Heart right ventricle (tissue), 16 donors: ENCODE measurements around the gene PTPRN2. TPM values are rescaled to one million over a fixed set of nuclear protein-coding genes. Genes with fewer than 3 reads are reported as not detected.
A peak's percentile ranks its signal among the peaks of the same experiment; 100 is the strongest.

Experiments used
- ATAC-seq, 8 donors: fragments of 200-7000 bp; cut with Tn5 transposase; one replicate each; pipeline ENCODE4 v1.9.1; 2020; ENCODE audit warnings: mild to moderate bottlenecking in 8 of 8, moderate library complexity in 8 of 8, moderate number of reproducible peaks in 1 of 8
- DNase-seq, 2 donors: peaks; one replicate each; pipeline ENCODE4 v3.0.0-alpha.2; 2020
- H3K27ac ChIP-seq, 10 donors: fragments of 200-600 bp; sonication (generic) in 2 of 10; one replicate each; pipeline versions ENCODE4 v1.5.0 to v1.8.0; 2020 to 2022; ENCODE audit warnings: mild to moderate bottlenecking in 3 of 10
- H3K27me3 ChIP-seq, 7 donors: fragments of 200-600 bp; one replicate each; pipeline ENCODE4 v1.8.0; 2021 to 2022; ENCODE audit warnings: mild to moderate bottlenecking in 2 of 7
- H3K36me3 ChIP-seq, 9 donors: fragments of 200-600 bp; sonication (generic) in 1 of 9; one replicate each; pipeline versions ENCODE4 v1.5.0 to v1.8.0; 2020 to 2022; ENCODE audit warnings: mild to moderate bottlenecking in 2 of 9
- H3K4me1 ChIP-seq, 9 donors: fragments of 200-600 bp; sonication (generic) in 1 of 9; one replicate each; pipeline versions ENCODE4 v1.5.0 to v1.8.0; 2020 to 2022; ENCODE audit warnings: mild to moderate bottlenecking in 4 of 9
- H3K4me3 ChIP-seq, 10 donors: fragments of 200-600 bp; sonication (generic) in 2 of 10; one replicate each; pipeline versions ENCODE4 v1.5.0 to v1.8.0; 2020 to 2022; ENCODE audit warnings: mild to moderate bottlenecking in 7 of 10, moderate library complexity in 2 of 10
- H3K9me3 ChIP-seq, 11 donors: fragments of 200-600 bp in 10 of 11; sonication (generic) in 2 of 11; one replicate each; pipeline versions ENCODE4 v1.5.0 to v1.8.0; 2013 to 2022; ENCODE audit warnings: mild to moderate bottlenecking in 2 of 11, control low read depth in 1 of 11, moderate library complexity in 1 of 11
- WGBS, 2 donors: extraction: QIAGEN DNeasy Blood & Tissue Kit; methylation state at CpG; one replicate each; pipeline ENCODE4 v1.1.7; 2013; ENCODE audit warnings: inconsistent platforms in 1 of 2; 5-methylcytosine and 5-hydroxymethylcytosine counted together
- intact Hi-C, 10 donors: fragments of 100-400 bp; cut with DNase I; formaldehyde crosslinking; loops; one replicate each; pipeline versions ENCODE4 v1.11.1 to v1.14.2; 2022
- polyA plus RNA-seq, 2 donors: library from polyadenylated mRNA; stranded (reverse); fragments of 200-250 nt; gene quantifications; one replicate each; pipeline ENCODE4 v1.2.3, GENCODE V29; 2013
- total RNA-seq, 10 donors: library from RNA; stranded (reverse); fragmentation: NEBNext Ultra II Directional in 3 of 10; extraction: Animal tissue kit (Norgen Biotek cat#: 25700) in 3 of 10; gene quantifications; one replicate each; pipeline versions ENCODE4 v1.2.1 to v1.2.4, GENCODE V29; 2021 to 2023
- TF ChIP-seq, protein P1 (sequence below), 9 donors: fragments of 200-600 bp; sonication (generic) in 2 of 9; IDR thresholded peaks; one replicate each; pipeline versions ENCODE4 v1.5.0 to v1.8.0; 2021 to 2022; ENCODE audit warnings: antibody characterized with exemption in 9 of 9, mild to moderate bottlenecking in 5 of 9, moderate library complexity in 1 of 9
- donor health status: Arrhythmogenic right ventricular cardiomyopathy.
- donor health status: ischemic (EF 13 %, LVEDD 7.1; RV severe dilation, severe dysfunction).
- donor health status: healthy with polysubstance abuse.
- donor health status: DM: no; HTN: yes; CAD: no.
- donor health status: DM: no; HTN: no; CAD: no.
- donor health status: ischemic (EF 25% LVEDD 6.9; RV normal size, moderate dysfunction).
- donor health status: ischemic (EF 25% LVEDD 5.7; RV mildly dilated, moderate dysfunction).
- donor health status: healthy.
- donor health status: DM: yes; HTN: yes; CAD: no.
- donor health status: Ischemic cardiomyopathy.
- donor health status: ischemic (EF 35%, LVEDD 5.7; RV mildly dilated, moderate dysfunction).
- donor health status: nonischemic (EF 11% LVEDD 7.7; RV severe dilation, severe dysfunction).
- donor health status: DM: yes; HTN: yes; CAD: no.
- donor health status: PGD.
- donor health status: ischemic (EF 29% LVEDD 5.4; RV normal size, mild dysfunction).
- donor health status: nonischemic (EF 23%, LVEDD 6.1; RV moderate dilation, normal function).

Gene PTPRN2
- total and polyA plus RNA-seq, 12 donors: 0.82 to 1.8 (median 1.3) TPM

DNA sequence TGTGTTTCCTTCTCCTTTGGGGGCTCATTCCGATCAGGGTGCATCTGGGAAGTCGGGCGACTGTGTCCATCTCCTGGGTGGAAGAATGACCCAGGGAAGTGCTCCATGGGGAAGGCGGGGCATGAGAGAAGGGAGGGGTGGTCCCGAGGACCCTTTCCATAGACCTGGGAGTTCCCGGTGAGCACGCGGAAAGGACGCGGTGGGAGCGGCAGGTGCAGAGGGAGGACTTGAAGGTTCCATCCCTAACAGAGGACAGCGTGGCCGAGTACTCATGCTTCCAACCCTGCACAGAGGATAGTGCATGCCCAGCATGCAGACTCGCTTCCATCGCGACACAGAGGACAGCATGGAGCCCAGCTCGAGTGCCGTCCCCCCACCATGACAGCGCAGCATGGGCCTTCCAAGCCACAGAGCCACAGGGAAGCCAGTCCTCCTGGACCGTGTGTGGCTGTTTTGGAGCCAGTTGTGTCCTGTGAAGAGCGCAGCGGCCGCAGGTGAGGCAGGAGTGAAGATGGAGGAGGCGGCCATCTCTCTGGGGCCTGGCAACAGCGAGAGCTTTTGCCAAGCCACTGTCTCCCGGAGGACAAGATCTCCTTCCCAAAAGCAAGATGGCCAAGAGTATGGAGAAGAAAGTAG, 969.4 kb downstream of the PTPRN2 start:
- no peak overlapping the region for H3K27ac ChIP-seq
- H3K4me3 ChIP-seq: no peak overlapping the region
- ATAC-seq (no peak), DNase-seq (no peak)
- TF ChIP-seq, protein P1, sequence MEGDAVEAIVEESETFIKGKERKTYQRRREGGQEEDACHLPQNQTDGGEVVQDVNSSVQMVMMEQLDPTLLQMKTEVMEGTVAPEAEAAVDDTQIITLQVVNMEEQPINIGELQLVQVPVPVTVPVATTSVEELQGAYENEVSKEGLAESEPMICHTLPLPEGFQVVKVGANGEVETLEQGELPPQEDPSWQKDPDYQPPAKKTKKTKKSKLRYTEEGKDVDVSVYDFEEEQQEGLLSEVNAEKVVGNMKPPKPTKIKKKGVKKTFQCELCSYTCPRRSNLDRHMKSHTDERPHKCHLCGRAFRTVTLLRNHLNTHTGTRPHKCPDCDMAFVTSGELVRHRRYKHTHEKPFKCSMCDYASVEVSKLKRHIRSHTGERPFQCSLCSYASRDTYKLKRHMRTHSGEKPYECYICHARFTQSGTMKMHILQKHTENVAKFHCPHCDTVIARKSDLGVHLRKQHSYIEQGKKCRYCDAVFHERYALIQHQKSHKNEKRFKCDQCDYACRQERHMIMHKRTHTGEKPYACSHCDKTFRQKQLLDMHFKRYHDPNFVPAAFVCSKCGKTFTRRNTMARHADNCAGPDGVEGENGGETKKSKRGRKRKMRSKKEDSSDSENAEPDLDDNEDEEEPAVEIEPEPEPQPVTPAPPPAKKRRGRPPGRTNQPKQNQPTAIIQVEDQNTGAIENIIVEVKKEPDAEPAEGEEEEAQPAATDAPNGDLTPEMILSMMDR (IDR thresholded peaks at IDR 0.05): no peak
- WGBS, 2 donors: 91 to 93% methylated on average over 26 of the region's 26 CpGs
- intact Hi-C loops: no loop called here
- peaks cover 0 to 20% (median 4%) of the 10 kb centered on the region in 9 donors for H3K4me1 ChIP-seq
- no peaks in the 10 kb centered on the region for H3K36me3 ChIP-seq
- no peaks in the 10 kb centered on the region for H3K9me3 ChIP-seq
- peaks cover under 1 to 22% (median 12%) of the 10 kb centered on the region in 7 donors for H3K27me3 ChIP-seq

- intact Hi-C loops: no loop called here
- no peak for DNase-seq
- peaks cover 5 to 28% (median 20%) of the 10 kb centered on the region in 7 donors for H3K27me3 ChIP-seq
Observed at GRCh38 chr7:157617401-157617800, 970.2 kb downstream of the PTPRN2 start.

GRCh38 chr7:157616931-157617330, 970.7 kb downstream of the PTPRN2 start:
- no peak overlapping the region for H3K4me3 ChIP-seq
- no peak for DNase-seq
- 93 to 94% methylated on average over 21 of the region's 21 CpGs for WGBS, 2 donors
- TF ChIP-seq, protein P1 (IDR thresholded peaks at IDR 0.05): no peak
- no peaks in the 10 kb centered on the region for H3K36me3 ChIP-seq
- H3K4me1 ChIP-seq: peaks cover 0 to 28% (median 8%) of the 10 kb centered on the region in 9 donors
- peaks cover 5 to 31% (median 23%) of the 10 kb centered on the region in 7 donors for H3K27me3 ChIP-seq
- H3K27ac ChIP-seq: no peak overlapping the region
- ATAC-seq: no peak
- intact Hi-C loops: no loop called here
- no peaks in the 10 kb centered on the region for H3K9me3 ChIP-seq

More at GRCh38 chr7:157617401-157617800, 970.2 kb downstream of the PTPRN2 start:
- TF ChIP-seq, protein P1 (IDR thresholded peaks at IDR 0.05): no peak
- Histone ChIP-seq H3K36me3 (no peaks in the 10 kb centered on the region), H3K4me3 (no peak overlapping the region), H3K27ac (no peak overlapping the region), H3K9me3 (no peaks in the 10 kb centered on the region), H3K4me1 (peaks cover 0 to 28% (median 8%) of the 10 kb centered on the region in 9 donors)
- 93 to 95% methylated on average over 19 of the region's 19 CpGs for WGBS, 2 donors
- ATAC-seq: no peak

DNA sequence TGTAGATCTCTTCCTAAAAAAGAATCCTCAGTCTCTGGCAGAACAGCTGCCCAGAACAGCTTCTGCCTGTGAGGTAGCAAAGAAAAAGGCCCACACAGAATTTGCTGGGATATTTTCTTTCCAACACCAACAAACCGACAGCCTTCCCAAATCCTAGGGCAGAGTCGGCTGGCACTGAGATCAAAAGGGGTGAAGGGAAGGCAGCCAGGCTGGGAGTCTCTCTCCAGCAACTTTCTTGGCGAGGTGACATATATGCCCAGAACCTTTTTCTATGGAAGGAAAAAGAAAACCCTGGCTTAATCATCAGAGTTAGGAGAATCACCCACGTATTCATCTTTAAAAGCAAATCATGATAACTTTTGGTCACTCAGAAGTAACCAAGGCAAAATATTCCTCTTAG, 971.2 kb downstream of the PTPRN2 start:
- Histone ChIP-seq H3K9me3 (no peaks in the 10 kb centered on the region), H3K27ac (peak overlapping the region in 5 of 10 donors; percentile 39 to 62 (median 60)), H3K4me1 (peaks cover 0 to 28% (median 8%) of the 10 kb centered on the region in 9 donors), H3K36me3 (no peaks in the 10 kb centered on the region), H3K27me3 (peaks cover 5 to 33% (median 26%) of the 10 kb centered on the region in 7 donors), H3K4me3 (no peak overlapping the region)
- TF ChIP-seq, protein P1 (IDR thresholded peaks at IDR 0.05): no peak
- WGBS, 2 donors: 76 to 79% methylated on average over 4 of the region's 4 CpGs
- intact Hi-C loops: no loop called here
- ATAC-seq (no peak), DNase-seq (no peak)
